Ovary (tissue), 3 donors: Measurements from ENCODE around the gene F2RL2.

ENCODE experiments used
- EP300 ChIP-seq: sonication (generic); formaldehyde crosslinking; IDR thresholded peaks from one replicate; pipeline ENCODE4 v1.6.1; 2017; ENCODE audit warnings: antibody characterized with exemption
- TF ChIP-seq, protein P1 (sequence below), 3 donors: fragments of 450-650 bp in 2 of 3; fragments of 200-600 bp in 1 of 3; IDR thresholded peaks; one replicate each; pipeline versions ENCODE4 v1.5.1 to v1.8.0; 2016 to 2022; ENCODE audit warnings: antibody characterized with exemption in 3 of 3, mild to moderate bottlenecking in 1 of 3
- donor health status: DM: no; HTN: no; CAD: no.

DNA sequence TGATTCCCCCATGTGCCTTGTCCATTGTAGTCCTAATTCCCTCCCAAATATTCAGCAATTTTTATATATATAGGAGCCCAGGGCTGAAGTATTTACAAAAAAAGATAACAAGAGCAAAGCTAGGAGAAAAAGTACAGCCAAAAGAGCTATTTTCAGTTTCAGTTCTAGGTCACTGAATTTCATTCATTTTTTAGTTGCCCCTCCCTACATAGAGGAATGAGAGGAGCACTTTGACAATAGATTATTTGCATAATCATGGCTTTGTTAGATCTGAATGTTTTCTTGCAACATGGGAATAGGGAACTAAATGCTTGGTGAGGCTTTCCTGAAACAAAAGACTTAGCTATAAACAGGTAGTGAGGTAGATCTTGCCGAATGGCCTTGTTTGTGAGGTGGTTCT lies 15.3 kb upstream of the F2RL2 start:
- no peak for TF ChIP-seq EP300
- TF ChIP-seq, protein P1, sequence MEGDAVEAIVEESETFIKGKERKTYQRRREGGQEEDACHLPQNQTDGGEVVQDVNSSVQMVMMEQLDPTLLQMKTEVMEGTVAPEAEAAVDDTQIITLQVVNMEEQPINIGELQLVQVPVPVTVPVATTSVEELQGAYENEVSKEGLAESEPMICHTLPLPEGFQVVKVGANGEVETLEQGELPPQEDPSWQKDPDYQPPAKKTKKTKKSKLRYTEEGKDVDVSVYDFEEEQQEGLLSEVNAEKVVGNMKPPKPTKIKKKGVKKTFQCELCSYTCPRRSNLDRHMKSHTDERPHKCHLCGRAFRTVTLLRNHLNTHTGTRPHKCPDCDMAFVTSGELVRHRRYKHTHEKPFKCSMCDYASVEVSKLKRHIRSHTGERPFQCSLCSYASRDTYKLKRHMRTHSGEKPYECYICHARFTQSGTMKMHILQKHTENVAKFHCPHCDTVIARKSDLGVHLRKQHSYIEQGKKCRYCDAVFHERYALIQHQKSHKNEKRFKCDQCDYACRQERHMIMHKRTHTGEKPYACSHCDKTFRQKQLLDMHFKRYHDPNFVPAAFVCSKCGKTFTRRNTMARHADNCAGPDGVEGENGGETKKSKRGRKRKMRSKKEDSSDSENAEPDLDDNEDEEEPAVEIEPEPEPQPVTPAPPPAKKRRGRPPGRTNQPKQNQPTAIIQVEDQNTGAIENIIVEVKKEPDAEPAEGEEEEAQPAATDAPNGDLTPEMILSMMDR (IDR thresholded peaks at IDR 0.05) = no peak
